ENCODE measurements around the gene PTPRN2. TPM values are rescaled to one million over a fixed set of nuclear protein-coding genes. Genes with fewer than 3 reads are reported as not detected.
"Not testable (repeated sequence)": the region's sequence is repeated elsewhere in the genome, so short reads cannot be mapped to it uniquely, and the experiment has no call there.

The PTPRN2 gene
- total RNA-seq, 2 donors from 2014 or later, result 30.3 to 40.7 TPM

GRCh38 chr7:157595086-157595855 is 992.4 kb downstream of the PTPRN2 start:
- no peak for ATAC-seq
- no peak for DNase-seq
- intact Hi-C loops (cut with DNase I, micrococcal nuclease), result no loop called here

GRCh38 chr7:157594306-157594705 is 993.3 kb downstream of the PTPRN2 start:
- intact Hi-C loops (cut with DNase I, micrococcal nuclease), result no loop called here
- no peak for ATAC-seq
- DNase-seq, result no peak

GRCh38 chr7:157593541-157593940 is 994.1 kb downstream of the PTPRN2 start:
- intact Hi-C loops (cut with DNase I, micrococcal nuclease), result no loop called here
- ATAC-seq (no peak), DNase-seq (no peak)

- DNase-seq; ATAC-seq; intact Hi-C loops (cut with DNase I, micrococcal nuclease): not testable (repeated sequence)
Measured at GRCh38 chr7:157592636-157593320, 994.8 kb downstream of the PTPRN2 start.

GRCh38 chr7:157590526-157590925 is 997.1 kb downstream of the PTPRN2 start:
- no peak for ATAC-seq
- intact Hi-C loops (cut with DNase I, micrococcal nuclease), result no loop called here
- no peak for DNase-seq

- intact Hi-C loops (cut with DNase I, micrococcal nuclease), result no loop called here
- no peak for ATAC-seq
- DNase-seq, result no peak
Measured at GRCh38 chr7:157589680-157590079, 997.9 kb downstream of the PTPRN2 start.

- no peak for DNase-seq
- ATAC-seq, result no peak
- intact Hi-C loops (cut with DNase I, micrococcal nuclease), result no loop called here
Measured at GRCh38 chr7:157587805-157588560, 999.6 kb downstream of the PTPRN2 start.

GRCh38 chr7:157587051-157587804 is 1000.4 kb downstream of the PTPRN2 start:
- intact Hi-C loops (cut with DNase I, micrococcal nuclease), result no loop called here
- DNase-seq, result no peak

GRCh38 chr7:157586426-157586955 is 1001.1 kb downstream of the PTPRN2 start:
- intact Hi-C loops (cut with DNase I, micrococcal nuclease), result no loop called here
- DNase-seq (no peak), ATAC-seq (no peak)

More at GRCh38 chr7:157587051-157587804, 1000.4 kb downstream of the PTPRN2 start:
- ATAC-seq, result no peak

- intact Hi-C loops (cut with DNase I, micrococcal nuclease), result no loop called here
- ATAC-seq (peak; percentile 22), DNase-seq (no peak)
Measured at GRCh38 chr7:157585113-157585861, 1002.3 kb downstream of the PTPRN2 start.

GRCh38 chr7:157584420-157584819 is 1003.2 kb downstream of the PTPRN2 start:
- no peak for DNase-seq
- ATAC-seq, result no peak
- intact Hi-C loops (cut with DNase I, micrococcal nuclease), result no loop called here

GRCh38 chr7:157581740-157582139 is 1005.9 kb downstream of the PTPRN2 start:
- no peak for ATAC-seq

GRCh38 chr7:157580324-157580723 is 1007.3 kb downstream of the PTPRN2 start:
- no peak for ATAC-seq
- intact Hi-C loops (cut with DNase I, micrococcal nuclease), result no loop called here
- no peak for DNase-seq

More at GRCh38 chr7:157581740-157582139, 1005.9 kb downstream of the PTPRN2 start:
- intact Hi-C loops (cut with DNase I, micrococcal nuclease), result no loop called here
- no peak for DNase-seq

GRCh38 chr7:157579425-157579824 is 1008.2 kb downstream of the PTPRN2 start:
- intact Hi-C loops (cut with DNase I, micrococcal nuclease), result no loop called here
- ATAC-seq (peak; percentile 79), DNase-seq (peak; percentile 48 to 81)

GRCh38 chr7:157577796-157578339 is 1009.8 kb downstream of the PTPRN2 start:
- no peak for DNase-seq
- ATAC-seq, result no peak
- intact Hi-C loops (cut with DNase I, micrococcal nuclease), result no loop called here

GRCh38 chr7:157577061-157577460 is 1010.6 kb downstream of the PTPRN2 start:
- intact Hi-C loops (cut with DNase I, micrococcal nuclease), result no loop called here
- no peak for DNase-seq
- ATAC-seq, result no peak

GRCh38 chr7:157576415-157576814 is 1011.2 kb downstream of the PTPRN2 start:
- DNase-seq (peak; percentile 82 to 84), ATAC-seq (peak; percentile 93)
- intact Hi-C loops (cut with DNase I, micrococcal nuclease), result no loop called here

GRCh38 chr7:157575777-157576176 is 1011.8 kb downstream of the PTPRN2 start:
- intact Hi-C loops (cut with DNase I, micrococcal nuclease), result no loop called here
- DNase-seq (no peak), ATAC-seq (no peak)
